Coronary artery (tissue), 2 donors: ENCODE data around the gene PCDHA10.
A peak's percentile ranks its signal among the peaks of the same experiment; 100 is the strongest.

ENCODE experiments used
- DNase-seq: peaks from one replicate; pipeline ENCODE4 v3.0.0-alpha.2; 2017; ENCODE audit warnings: low spot score
- H3K27ac ChIP-seq, 2 donors: fragments of 200-600 bp; sonication (generic); one replicate each; pipeline ENCODE4 v1.5.1; 2016 to 2019
- H3K4me3 ChIP-seq: fragments of 200-600 bp; sonication (generic); 2 replicates; pipeline ENCODE4 v1.5.1; 2016; ENCODE audit warnings: mild to moderate bottlenecking, moderate library complexity
- TF ChIP-seq, protein P1 (sequence below): fragments of 200-600 bp; sonication (generic); IDR thresholded peaks from one replicate; pipeline ENCODE4 v1.5.1; 2019; ENCODE audit warnings: antibody characterized with exemption

Gene PCDHA10

DNA sequence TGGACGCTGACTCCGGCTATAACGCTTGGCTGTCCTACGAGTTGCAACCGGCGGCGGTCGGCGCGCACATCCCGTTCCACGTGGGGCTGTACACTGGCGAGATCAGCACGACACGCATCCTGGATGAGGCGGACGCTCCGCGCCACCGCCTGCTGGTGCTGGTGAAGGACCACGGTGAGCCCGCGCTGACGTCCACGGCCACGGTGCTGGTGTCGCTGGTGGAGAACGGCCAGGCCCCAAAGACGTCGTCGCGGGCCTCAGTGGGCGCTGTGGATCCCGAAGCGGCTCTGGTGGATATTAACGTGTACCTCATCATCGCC is 21.5 kb downstream of the PCDHA10 start:
- DNase-seq = no peak
- H3K4me3 ChIP-seq = no peak overlapping the region
- TF ChIP-seq, protein P1, sequence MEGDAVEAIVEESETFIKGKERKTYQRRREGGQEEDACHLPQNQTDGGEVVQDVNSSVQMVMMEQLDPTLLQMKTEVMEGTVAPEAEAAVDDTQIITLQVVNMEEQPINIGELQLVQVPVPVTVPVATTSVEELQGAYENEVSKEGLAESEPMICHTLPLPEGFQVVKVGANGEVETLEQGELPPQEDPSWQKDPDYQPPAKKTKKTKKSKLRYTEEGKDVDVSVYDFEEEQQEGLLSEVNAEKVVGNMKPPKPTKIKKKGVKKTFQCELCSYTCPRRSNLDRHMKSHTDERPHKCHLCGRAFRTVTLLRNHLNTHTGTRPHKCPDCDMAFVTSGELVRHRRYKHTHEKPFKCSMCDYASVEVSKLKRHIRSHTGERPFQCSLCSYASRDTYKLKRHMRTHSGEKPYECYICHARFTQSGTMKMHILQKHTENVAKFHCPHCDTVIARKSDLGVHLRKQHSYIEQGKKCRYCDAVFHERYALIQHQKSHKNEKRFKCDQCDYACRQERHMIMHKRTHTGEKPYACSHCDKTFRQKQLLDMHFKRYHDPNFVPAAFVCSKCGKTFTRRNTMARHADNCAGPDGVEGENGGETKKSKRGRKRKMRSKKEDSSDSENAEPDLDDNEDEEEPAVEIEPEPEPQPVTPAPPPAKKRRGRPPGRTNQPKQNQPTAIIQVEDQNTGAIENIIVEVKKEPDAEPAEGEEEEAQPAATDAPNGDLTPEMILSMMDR = no peak
- H3K27ac ChIP-seq = no peak overlapping the region

- TF ChIP-seq, protein P1 = no peak
- Histone ChIP-seq H3K27ac (no peak within 1 kb of the TSS), H3K4me3 (peak within 1 kb of the TSS; percentile 58)
- no peak for DNase-seq
These were observed 26.3 kb downstream of the PCDHA10 start, which contains the start of gene PCDHA13 for GRCh38 chr5:140881889-140882590. TSS of gene PCDHA13 (plus strand) at chr5:140882124. CDS start at chr5:140882269, 145 bp downstream.

DNA sequence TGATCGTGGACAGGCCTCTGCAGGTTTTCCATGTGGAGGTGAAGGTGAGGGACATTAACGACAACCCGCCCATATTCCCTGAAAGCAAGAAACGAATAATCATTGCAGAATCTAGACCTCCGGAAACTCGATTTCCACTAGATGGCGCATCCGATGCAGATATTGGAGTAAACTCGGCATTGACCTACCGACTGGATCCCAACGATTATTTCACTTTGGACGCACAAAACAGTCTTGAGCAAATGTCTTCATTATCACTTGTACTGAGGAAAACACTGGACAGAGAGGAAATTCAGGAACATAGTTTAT is 26.8 kb downstream of the PCDHA10 start:
- H3K4me3 ChIP-seq = peak overlapping the region; percentile 58
- no peak for DNase-seq
- TF ChIP-seq, protein P1 = no peak
- no peak overlapping the region for H3K27ac ChIP-seq

DNA sequence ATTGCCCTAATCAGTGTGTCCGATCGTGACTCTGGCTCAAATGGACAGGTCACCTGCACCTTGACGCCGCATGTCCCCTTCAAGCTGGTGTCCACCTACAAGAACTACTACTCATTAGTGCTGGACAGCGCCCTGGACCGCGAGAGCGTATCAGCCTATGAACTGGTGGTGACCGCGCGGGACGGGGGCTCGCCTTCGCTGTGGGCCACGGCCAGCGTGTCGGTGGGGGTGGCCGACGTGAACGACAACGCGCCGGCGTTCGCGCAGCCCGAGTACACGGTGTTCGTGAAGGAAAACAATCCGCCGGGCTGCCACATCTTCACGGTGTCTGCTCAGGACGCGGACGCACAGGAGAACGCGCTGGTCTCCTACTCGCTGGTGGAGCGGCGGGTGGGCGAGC is 27.7 kb downstream of the PCDHA10 start:
- H3K27ac ChIP-seq = no peak overlapping the region
- TF ChIP-seq, protein P1 = no peak
- no peak overlapping the region for H3K4me3 ChIP-seq
- no peak for DNase-seq

DNA sequence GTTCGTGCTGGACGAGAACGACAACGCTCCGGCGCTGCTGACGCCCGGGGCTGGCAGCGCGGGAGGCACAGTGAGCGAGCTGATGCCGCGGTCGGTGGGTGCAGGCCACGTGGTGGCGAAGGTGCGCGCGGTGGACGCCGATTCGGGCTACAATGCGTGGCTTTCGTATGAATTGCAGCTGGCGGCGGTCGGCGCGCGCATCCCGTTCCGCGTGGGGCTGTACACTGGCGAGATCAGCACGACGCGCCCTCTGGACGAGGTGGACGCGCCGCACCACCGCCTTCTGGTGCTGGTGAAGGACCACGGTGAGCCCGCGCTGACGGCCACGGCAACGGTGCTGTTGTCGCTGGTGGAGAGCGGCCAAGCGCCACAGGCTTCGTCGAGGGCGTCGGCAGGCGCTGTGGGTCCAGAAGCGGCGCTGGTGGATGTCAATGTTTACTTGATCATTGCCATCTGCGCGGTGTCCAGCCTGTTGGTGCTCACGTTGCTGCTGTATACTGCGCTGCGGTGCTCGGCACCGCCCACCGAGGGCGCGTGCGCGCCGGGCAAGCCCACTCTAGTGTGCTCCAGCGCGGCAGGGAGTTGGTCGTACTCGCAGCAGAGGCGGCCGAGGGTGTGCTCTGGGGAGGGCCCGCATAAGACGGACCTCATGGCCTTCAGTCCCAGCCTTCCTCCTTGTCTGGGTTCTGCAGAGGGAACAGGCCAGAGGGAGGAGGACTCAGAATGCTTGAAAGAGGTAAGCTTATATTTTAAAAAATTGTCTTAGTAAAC is 28.4 kb downstream of the PCDHA10 start:
- no peak for DNase-seq
- Histone ChIP-seq H3K4me3 (no peak overlapping the region), H3K27ac (no peak overlapping the region)
- TF ChIP-seq, protein P1 = no peak

DNA sequence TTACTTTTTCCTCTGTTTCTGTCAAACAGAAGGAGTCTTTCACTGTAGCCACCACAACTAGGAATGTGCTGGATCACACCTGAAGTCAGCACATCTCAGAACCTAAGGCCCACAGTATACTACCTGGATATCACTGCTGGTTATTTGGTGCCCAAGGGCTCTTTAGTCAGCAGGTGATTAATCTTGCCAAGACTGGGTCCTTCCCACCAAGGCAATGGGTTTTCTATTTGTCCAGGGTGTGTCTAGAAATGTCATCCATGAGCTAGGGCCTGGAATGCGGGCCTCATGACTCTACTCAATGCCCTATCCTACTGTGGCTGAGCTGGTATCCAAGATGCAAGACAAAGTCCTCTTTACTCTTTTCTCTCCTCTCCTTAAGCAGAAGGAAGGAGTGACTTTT is 60.6 kb downstream of the PCDHA10 start:
- TF ChIP-seq, protein P1 = no peak
- DNase-seq = no peak
- Histone ChIP-seq H3K27ac (no peak overlapping the region), H3K4me3 (no peak overlapping the region)
